ENCODE results near the gene AP5S1. TPM values are rescaled to one million over a fixed set of nuclear protein-coding genes. Genes with fewer than 3 reads are reported as not detected.

The AP5S1 gene
- total RNA-seq, 1 experiment from 2014 or later = 2.8 TPM

- ATAC-seq = no peak
- no peak for DNase-seq (ENCODE audit: low spot score)
- Mint-ChIP-seq H3K36me3 (peaks cover 49% of the 10 kb centered on the region), H3K9me3 (peaks cover 4% of the 10 kb centered on the region; the same call in 1 of the 2 replicates), H3K4me1 (peaks cover 35% of the 10 kb centered on the region), H3K4me3 (no peak overlapping the region), H3K27ac (no peak overlapping the region), H3K27me3 (ENCODE audit: low read depth) (peaks cover 6% of the 10 kb centered on the region; the same call in 1 of the 2 replicates)
- ChIA-PET CTCF (interaction anchor here (0.8 to 1.1 kb wide), 2 partner anchors 14 to 50 kb away, joined by 3 to 4 read pairs; no protein-coding TSS in a partner anchor), POLR2A (no interaction called here)
- TF ChIP-seq ATF6 (CRISPR knock-in tag; IDR thresholded peaks at IDR 0.05) = no peak
- TF ChIP-seq AR (CRISPR knock-in tag; IDR thresholded peaks at IDR 0.05) = no peak
- TF ChIP-seq ZNF138 (CRISPR knock-in tag; conservative IDR thresholded peaks at IDR 0.05) = no peak
- no peak for TF ChIP-seq RORB (CRISPR knock-in tag; IDR thresholded peaks at IDR 0.05)
- no peak for TF ChIP-seq ESRRA (CRISPR knock-in tag; IDR thresholded peaks at IDR 0.05; ENCODE audit: borderline replicate concordance)
- no peak for TF ChIP-seq USF1 (CRISPR knock-in tag; IDR thresholded peaks at IDR 0.05)
- TF ChIP-seq SP1 (CRISPR knock-in tag; conservative IDR thresholded peaks at IDR 0.05) = no peak
- no peak for TF ChIP-seq AFF4 (CRISPR knock-in tag; IDR thresholded peaks at IDR 0.05; ENCODE audit: borderline replicate concordance)
- TF ChIP-seq ZNF232 (CRISPR knock-in tag; IDR thresholded peaks at IDR 0.05) = no peak
- TF ChIP-seq ZSCAN18 (CRISPR knock-in tag; IDR thresholded peaks at IDR 0.05) = no peak
- TF ChIP-seq, protein P1, sequence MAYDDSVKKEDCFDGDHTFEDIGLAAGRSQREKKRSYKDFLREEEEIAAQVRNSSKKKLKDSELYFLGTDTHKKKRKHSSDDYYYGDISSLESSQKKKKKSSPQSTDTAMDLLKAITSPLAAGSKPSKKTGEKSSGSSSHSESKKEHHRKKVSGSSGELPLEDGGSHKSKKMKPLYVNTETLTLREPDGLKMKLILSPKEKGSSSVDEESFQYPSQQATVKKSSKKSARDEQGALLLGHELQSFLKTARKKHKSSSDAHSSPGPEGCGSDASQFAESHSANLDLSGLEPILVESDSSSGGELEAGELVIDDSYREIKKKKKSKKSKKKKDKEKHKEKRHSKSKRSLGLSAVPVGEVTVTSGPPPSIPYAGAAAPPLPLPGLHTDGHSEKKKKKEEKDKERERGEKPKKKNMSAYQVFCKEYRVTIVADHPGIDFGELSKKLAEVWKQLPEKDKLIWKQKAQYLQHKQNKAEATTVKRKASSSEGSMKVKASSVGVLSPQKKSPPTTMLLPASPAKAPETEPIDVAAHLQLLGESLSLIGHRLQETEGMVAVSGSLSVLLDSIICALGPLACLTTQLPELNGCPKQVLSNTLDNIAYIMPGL (CRISPR knock-in tag; IDR thresholded peaks at IDR 0.05) = no peak
- TF ChIP-seq NFATC4 (CRISPR knock-in tag; IDR thresholded peaks at IDR 0.05) = no peak
- TF ChIP-seq, protein P2, sequence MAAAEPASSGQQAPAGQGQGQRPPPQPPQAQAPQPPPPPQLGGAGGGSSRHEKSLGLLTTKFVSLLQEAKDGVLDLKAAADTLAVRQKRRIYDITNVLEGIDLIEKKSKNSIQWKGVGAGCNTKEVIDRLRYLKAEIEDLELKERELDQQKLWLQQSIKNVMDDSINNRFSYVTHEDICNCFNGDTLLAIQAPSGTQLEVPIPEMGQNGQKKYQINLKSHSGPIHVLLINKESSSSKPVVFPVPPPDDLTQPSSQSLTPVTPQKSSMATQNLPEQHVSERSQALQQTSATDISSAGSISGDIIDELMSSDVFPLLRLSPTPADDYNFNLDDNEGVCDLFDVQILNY (CRISPR knock-in tag; IDR thresholded peaks at IDR 0.05) = no peak
- TF ChIP-seq TEAD1 (CRISPR knock-in tag; IDR thresholded peaks at IDR 0.05) = no peak
- no peak for TF ChIP-seq CREB1 (CRISPR knock-in tag; IDR thresholded peaks at IDR 0.05)
- TF ChIP-seq USF2 (CRISPR knock-in tag; IDR thresholded peaks at IDR 0.05) = no peak
- TF ChIP-seq GRHL2 (CRISPR knock-in tag; IDR thresholded peaks at IDR 0.05; ENCODE audit: insufficient replicate concordance, severe bottlenecking) = no peak
- TF ChIP-seq RELA (CRISPR knock-in tag; IDR thresholded peaks at IDR 0.05; ENCODE audit: borderline replicate concordance) = no peak
These were observed 15.6 kb upstream of the AP5S1 start for GRCh38 chr20:3804781-3805180.

Data from WTC11 (cell line).